ENCODE measurements around the gene RGS21. TPM values are rescaled to one million over a fixed set of nuclear protein-coding genes. Genes with fewer than 3 reads are reported as not detected.

The RGS21 gene
- polyA plus RNA-seq, 3 donors: not detected

GRCh38 chr1:192349314-192349713 is 32.5 kb downstream of the RGS21 start:
- no CpG with 5 or more reads among the region's 1 CpG for WGBS (ENCODE audit: insufficient coverage)

GRCh38 chr1:192350356-192350755 is 33.6 kb downstream of the RGS21 start:
- Histone ChIP-seq H3K4me1 (ENCODE audit: control insufficient read depth in 1 of 2, insufficient read depth in 2 of 2, low read length in 2 of 2) (no peaks in the 10 kb centered on the region), H3K36me3 (replicated peaks in 1 of 2; ENCODE audit: control insufficient read depth in 1 of 2, insufficient read depth in 2 of 2, low read length in 2 of 2) (no peaks in the 10 kb centered on the region), H4K20me1 (ENCODE audit: insufficient read depth, low read length) (no peaks in the 10 kb centered on the region), H3K27ac (ENCODE audit: low read depth in 1 of 2, low read length in 2 of 2) (no peak overlapping the region), H3K79me2 (ENCODE audit: insufficient read depth, low read length) (no peaks in the 10 kb centered on the region), H3K9ac (ENCODE audit: insufficient read depth, low read length, poor library complexity, severe bottlenecking) (no peak overlapping the region), H3K4me2 (replicated peaks; ENCODE audit: extremely low read depth, low read length, poor library complexity, severe bottlenecking) (no peak overlapping the region), H3K4me3 (replicated peaks in 1 of 3; ENCODE audit: low read depth in 2 of 3, low read length in 3 of 3) (no peak overlapping the region), H3K27me3 (ENCODE audit: control insufficient read depth in 2 of 2, insufficient read depth in 2 of 2, low read length in 2 of 2) (no peaks in the 10 kb centered on the region), H2AFZ (ENCODE audit: insufficient read depth, low read depth, low read length, poor library complexity, severe bottlenecking) (no peak overlapping the region), H3K9me3 (replicated peaks in 1 of 2; ENCODE audit: control insufficient read depth in 1 of 2, insufficient read depth in 1 of 2, low read length in 2 of 2) (no peaks in the 10 kb centered on the region)
- Mint-ChIP-seq H3K4me3 (no peak overlapping the region), H3K27me3 (ENCODE audit: low read depth in 3 of 3) (no peaks in the 10 kb centered on the region), H3K4me1 (no peaks in the 10 kb centered on the region), H3K9me3 (peaks cover 0 to 2% (median 0%) of the 10 kb centered on the region in 7 donors), H3K36me3 (no peaks in the 10 kb centered on the region), H3K27ac (no peak overlapping the region)
- no peak for DNase-seq
- intact Hi-C loops (cut with micrococcal nuclease): no loop called here
- no CpG with 5 or more reads among the region's 3 CpGs for WGBS (ENCODE audit: insufficient coverage)
- no peak for TF ChIP-seq CTCF (IDR thresholded peaks at IDR 0.05)

More at GRCh38 chr1:192349314-192349713, 32.5 kb downstream of the RGS21 start:
- intact Hi-C loops (cut with micrococcal nuclease): no loop called here
- no peaks in the 10 kb centered on the region for H3K4me1 Mint-ChIP-seq
- no peaks in the 10 kb centered on the region for H3K4me1 ChIP-seq (ENCODE audit: control insufficient read depth in 1 of 2, insufficient read depth in 2 of 2, low read length in 2 of 2)
- DNase-seq: no peak
- H3K36me3 Mint-ChIP-seq: no peaks in the 10 kb centered on the region
- H3K4me3 ChIP-seq (replicated peaks in 1 of 3; ENCODE audit: low read depth in 2 of 3, low read length in 3 of 3): no peak overlapping the region
- no peak overlapping the region for H3K4me2 ChIP-seq (replicated peaks; ENCODE audit: extremely low read depth, low read length, poor library complexity, severe bottlenecking)
- no peak overlapping the region for H3K4me3 Mint-ChIP-seq
- no peaks in the 10 kb centered on the region for H3K27me3 Mint-ChIP-seq (ENCODE audit: low read depth in 3 of 3)
- peaks cover 0 to 2% (median 0%) of the 10 kb centered on the region in 7 donors for H3K9me3 Mint-ChIP-seq
- H2AFZ ChIP-seq (ENCODE audit: insufficient read depth, low read depth, low read length, poor library complexity, severe bottlenecking): no peak overlapping the region
- no peak for TF ChIP-seq CTCF (IDR thresholded peaks at IDR 0.05)
- H4K20me1 ChIP-seq (ENCODE audit: insufficient read depth, low read length): no peaks in the 10 kb centered on the region
- no peaks in the 10 kb centered on the region for H3K27me3 ChIP-seq (ENCODE audit: control insufficient read depth in 2 of 2, insufficient read depth in 2 of 2, low read length in 2 of 2)
- H3K9ac ChIP-seq (ENCODE audit: insufficient read depth, low read length, poor library complexity, severe bottlenecking): no peak overlapping the region
- H3K36me3 ChIP-seq (replicated peaks in 1 of 2; ENCODE audit: control insufficient read depth in 1 of 2, insufficient read depth in 2 of 2, low read length in 2 of 2): no peaks in the 10 kb centered on the region
- no peak overlapping the region for H3K27ac Mint-ChIP-seq
- H3K9me3 ChIP-seq (replicated peaks in 1 of 2; ENCODE audit: control insufficient read depth in 1 of 2, insufficient read depth in 1 of 2, low read length in 2 of 2): no peaks in the 10 kb centered on the region
- no peak overlapping the region for H3K27ac ChIP-seq (ENCODE audit: low read depth in 1 of 2, low read length in 2 of 2)
- H3K79me2 ChIP-seq (ENCODE audit: insufficient read depth, low read length): no peaks in the 10 kb centered on the region

Data from CD14-positive monocyte (primary cell).